OCI-LY3 (cell line): ENCODE measurements around the gene KLC1.

Source experiments
- H2AFZ ChIP-seq: fragments of 200-600, 300-600 bp; shearing (Covaris generic); 2 replicates; pipeline ENCODE4 v1.6.0; 2014; ENCODE audit warnings: antibody characterized with exemption, low read depth, low read length
- H3K27ac ChIP-seq: fragments of 200-600, 300-600 bp; sonication (generic); 2 replicates; pipeline ENCODE4 v1.5.1; 2014; ENCODE audit warnings: mild to moderate bottlenecking, low read length, moderate library complexity, mixed read lengths
- H3K27me3 ChIP-seq: fragments of 200-600, 300-600 bp; sonication (generic); 2 replicates; pipeline ENCODE4 v1.6.1; 2014; ENCODE audit warnings: low read depth, low read length, mixed read lengths
- H3K36me3 ChIP-seq: fragments of 200-600, 300-600 bp; sonication (generic); replicated peaks from 2 replicates; pipeline ENCODE3; 2014; ENCODE audit warnings: low read depth, low read length, mixed read lengths
- H3K4me1 ChIP-seq: fragments of 300-600, 200-600 bp; sonication (generic); 2 replicates; pipeline ENCODE4 v1.6.1; 2014; ENCODE audit warnings: low read length, mixed read lengths
- H3K4me2 ChIP-seq: fragments of 200-600, 300-600 bp; sonication (generic); 2 replicates; pipeline ENCODE4 v1.6.1; 2014; ENCODE audit warnings: low read length, mixed read lengths
- H3K4me3 ChIP-seq: fragments of 300-600, 200-600 bp; sonication (generic); 2 replicates; pipeline ENCODE4 v1.5.1; 2014; ENCODE audit warnings: antibody characterized with exemption, mild to moderate bottlenecking, low read length, moderate library complexity
- H3K79me2 ChIP-seq: fragments of 300-600, 200-600 bp; shearing (Covaris generic); 2 replicates; pipeline ENCODE4 v1.6.1; 2014; ENCODE audit warnings: mild to moderate bottlenecking, low read length, mixed read lengths
- H3K9ac ChIP-seq: fragments of 300-600, 200-600 bp; shearing (Covaris generic); 2 replicates; pipeline ENCODE4 v1.6.0; 2014; ENCODE audit warnings: mild to moderate bottlenecking, low read length, moderate library complexity
- H3K9me3 ChIP-seq: fragments of 200-600, 300-600 bp; shearing (Covaris generic); 2 replicates; pipeline ENCODE4 v1.6.1; 2014; ENCODE audit warnings: low read length, mixed read lengths; ENCODE audit not compliant: insufficient read depth
- H4K20me1 ChIP-seq: fragments of 200-600, 300-600 bp; sonication (generic); 2 replicates; pipeline ENCODE4 v1.6.1; 2016; ENCODE audit warnings: low read length, mixed read lengths; ENCODE audit not compliant: insufficient read depth
- EZH2phosphoT487 ChIP-seq: fragments of 200-600 bp; shearing (Covaris generic); IDR thresholded peaks from 2 replicates; pipeline ENCODE4 v1.6.1; 2018; ENCODE audit warnings: antibody characterized with exemption, mixed run types, low read depth
- TF ChIP-seq, protein P1 (sequence below): fragments of 200-600, 300-600 bp; sonication (generic); IDR thresholded peaks from 2 replicates; pipeline ENCODE4 v1.5.1; 2014; ENCODE audit warnings: antibody characterized with exemption, low read length, low read depth

KLC1 gene

DNA sequence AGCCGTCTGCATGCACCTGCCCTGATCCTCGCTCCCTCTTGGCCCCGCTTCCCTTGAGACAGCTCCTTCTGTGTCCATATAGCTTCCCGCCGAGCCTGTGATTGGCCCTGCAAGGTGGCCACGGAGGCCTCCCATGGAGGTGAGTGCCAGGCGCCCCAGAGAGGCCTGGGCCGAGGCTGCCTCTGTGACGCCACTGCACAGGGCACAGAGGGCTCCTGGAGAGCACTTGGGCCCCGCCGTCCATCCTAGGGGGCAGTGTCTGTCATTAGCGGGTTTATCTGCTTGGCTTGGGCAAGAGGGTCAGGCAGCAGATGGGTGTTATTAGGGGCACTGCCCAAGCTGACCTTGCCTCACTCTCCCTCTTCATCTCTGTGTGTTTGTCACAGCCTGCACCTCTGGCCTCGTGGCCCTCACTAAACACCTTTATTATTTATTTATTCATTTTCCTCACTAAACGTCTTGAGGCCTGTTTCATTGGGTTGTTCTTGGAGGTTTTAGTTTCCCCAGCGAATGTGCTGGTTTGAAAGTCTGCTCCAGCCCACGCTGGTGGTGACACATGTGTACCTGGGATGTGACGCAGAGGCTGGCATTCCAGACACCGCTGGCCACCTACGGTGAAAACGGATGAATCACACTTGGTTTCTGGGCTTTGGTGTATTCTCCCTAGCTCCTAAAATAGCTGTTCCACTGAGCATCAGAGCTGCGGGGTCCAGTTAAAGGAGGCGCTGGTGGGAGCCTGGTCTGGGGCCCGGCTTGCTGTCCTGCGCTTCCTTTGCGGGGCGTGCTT is 92.5 kb downstream of the KLC1 start:
- no peak overlapping the region for H3K27ac ChIP-seq

DNA sequence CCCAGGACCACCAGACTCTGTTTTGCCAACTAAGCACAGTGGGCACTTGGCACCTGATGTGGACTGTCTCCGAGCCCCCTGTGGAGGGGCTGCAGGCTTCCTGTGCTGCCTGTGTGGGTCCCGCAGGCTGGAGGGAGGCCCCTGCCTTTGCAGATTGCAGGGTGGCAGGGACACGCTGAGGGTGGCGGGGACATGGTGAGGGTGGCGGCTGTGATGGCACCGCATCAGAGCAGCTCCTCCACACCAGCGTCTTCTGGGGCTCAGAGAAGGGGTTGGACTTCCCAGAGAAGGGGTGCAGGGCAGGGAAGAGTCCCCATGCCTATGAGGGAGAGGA is 94.7 kb downstream of the KLC1 start:
- H3K79me2 ChIP-seq: no peaks in the 10 kb centered on the region; the same call in 1 of the 2 replicates

More for the DNA sequence above, 92.5 kb downstream of the KLC1 start:
- TF ChIP-seq, protein P1, sequence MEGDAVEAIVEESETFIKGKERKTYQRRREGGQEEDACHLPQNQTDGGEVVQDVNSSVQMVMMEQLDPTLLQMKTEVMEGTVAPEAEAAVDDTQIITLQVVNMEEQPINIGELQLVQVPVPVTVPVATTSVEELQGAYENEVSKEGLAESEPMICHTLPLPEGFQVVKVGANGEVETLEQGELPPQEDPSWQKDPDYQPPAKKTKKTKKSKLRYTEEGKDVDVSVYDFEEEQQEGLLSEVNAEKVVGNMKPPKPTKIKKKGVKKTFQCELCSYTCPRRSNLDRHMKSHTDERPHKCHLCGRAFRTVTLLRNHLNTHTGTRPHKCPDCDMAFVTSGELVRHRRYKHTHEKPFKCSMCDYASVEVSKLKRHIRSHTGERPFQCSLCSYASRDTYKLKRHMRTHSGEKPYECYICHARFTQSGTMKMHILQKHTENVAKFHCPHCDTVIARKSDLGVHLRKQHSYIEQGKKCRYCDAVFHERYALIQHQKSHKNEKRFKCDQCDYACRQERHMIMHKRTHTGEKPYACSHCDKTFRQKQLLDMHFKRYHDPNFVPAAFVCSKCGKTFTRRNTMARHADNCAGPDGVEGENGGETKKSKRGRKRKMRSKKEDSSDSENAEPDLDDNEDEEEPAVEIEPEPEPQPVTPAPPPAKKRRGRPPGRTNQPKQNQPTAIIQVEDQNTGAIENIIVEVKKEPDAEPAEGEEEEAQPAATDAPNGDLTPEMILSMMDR: no peak
- no peak for TF ChIP-seq EZH2phosphoT487
- H3K9ac ChIP-seq: no peak overlapping the region
- peaks cover 20% of the 10 kb centered on the region; the same call in 1 of the 2 replicates for H4K20me1 ChIP-seq
- H2AFZ ChIP-seq: no peak overlapping the region
- no peak overlapping the region for H3K4me2 ChIP-seq
- H3K27me3 ChIP-seq: no peaks in the 10 kb centered on the region
- H3K4me3 ChIP-seq: no peak overlapping the region
- H3K4me1 ChIP-seq: peaks cover 5% of the 10 kb centered on the region
- no peaks in the 10 kb centered on the region for H3K36me3 ChIP-seq
- no peaks in the 10 kb centered on the region for H3K9me3 ChIP-seq
- H3K79me2 ChIP-seq: peaks cover 15% of the 10 kb centered on the region

DNA sequence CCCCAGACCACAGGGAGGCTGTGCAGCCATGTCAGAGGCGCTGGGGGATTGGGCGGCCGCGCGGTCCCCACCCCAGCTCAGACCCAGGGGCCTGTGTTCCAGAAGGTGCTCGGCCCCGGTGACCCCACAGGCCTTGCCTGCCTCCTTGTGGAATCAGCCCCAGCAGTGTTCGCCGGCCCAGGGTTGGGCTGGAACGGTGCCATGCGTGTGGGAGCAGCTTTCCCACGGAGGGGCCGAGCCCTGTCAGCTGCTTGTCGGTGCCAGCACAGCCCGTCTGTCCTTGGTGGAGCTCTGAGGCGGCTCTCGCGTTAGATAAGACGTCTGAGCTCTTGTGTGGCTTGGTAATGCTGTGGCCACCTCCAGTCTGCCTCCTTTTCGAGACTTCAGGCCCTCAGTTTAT is 95.1 kb downstream of the KLC1 start:
- peaks cover 12% of the 10 kb centered on the region; the same call in 1 of the 2 replicates for H4K20me1 ChIP-seq

More for the DNA sequence above, 94.7 kb downstream of the KLC1 start:
- Histone ChIP-seq H3K4me3 (no peak overlapping the region), H3K9me3 (no peaks in the 10 kb centered on the region), H3K36me3 (no peaks in the 10 kb centered on the region), H3K9ac (no peak overlapping the region), H2AFZ (no peak overlapping the region), H3K27me3 (no peaks in the 10 kb centered on the region), H3K27ac (no peak overlapping the region), H4K20me1 (peaks cover 12% of the 10 kb centered on the region; the same call in 1 of the 2 replicates), H3K4me2 (no peak overlapping the region), H3K4me1 (no peaks in the 10 kb centered on the region)
- TF ChIP-seq, protein P1: no peak
- TF ChIP-seq EZH2phosphoT487: no peak

More for the DNA sequence above, 95.1 kb downstream of the KLC1 start:
- Histone ChIP-seq H2AFZ (no peak overlapping the region), H3K27ac (no peak overlapping the region), H3K27me3 (no peaks in the 10 kb centered on the region), H3K4me1 (no peaks in the 10 kb centered on the region), H3K9me3 (no peaks in the 10 kb centered on the region), H3K36me3 (no peaks in the 10 kb centered on the region), H3K9ac (no peak overlapping the region), H3K4me2 (no peak overlapping the region), H3K79me2 (no peaks in the 10 kb centered on the region; the same call in 1 of the 2 replicates), H3K4me3 (no peak overlapping the region)
- TF ChIP-seq, protein P1: no peak
- TF ChIP-seq EZH2phosphoT487: no peak
